Measurements from ENCODE around the gene PTPRE.

The PTPRE gene

DNA sequence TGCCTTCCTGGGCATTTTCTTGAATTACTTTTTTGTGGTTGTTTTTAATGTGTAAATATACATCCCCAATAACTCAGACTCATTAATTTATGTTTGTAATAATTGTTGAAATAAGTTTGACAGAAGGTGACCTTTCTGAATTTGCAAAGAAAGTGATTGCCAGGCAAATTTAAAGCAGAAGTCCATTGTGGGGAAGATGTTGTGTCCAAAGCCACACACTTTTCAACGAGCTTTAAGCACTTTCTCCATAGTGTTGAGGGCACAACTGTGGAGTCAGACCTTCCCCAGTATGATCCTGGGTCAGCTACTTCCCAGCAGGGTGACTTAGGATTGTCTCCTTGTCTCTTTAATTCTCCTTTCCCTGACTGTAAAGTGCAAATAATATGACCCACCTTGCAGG lies 52.5 kb downstream of the PTPRE start:
- no peak for DNase-seq

DNA sequence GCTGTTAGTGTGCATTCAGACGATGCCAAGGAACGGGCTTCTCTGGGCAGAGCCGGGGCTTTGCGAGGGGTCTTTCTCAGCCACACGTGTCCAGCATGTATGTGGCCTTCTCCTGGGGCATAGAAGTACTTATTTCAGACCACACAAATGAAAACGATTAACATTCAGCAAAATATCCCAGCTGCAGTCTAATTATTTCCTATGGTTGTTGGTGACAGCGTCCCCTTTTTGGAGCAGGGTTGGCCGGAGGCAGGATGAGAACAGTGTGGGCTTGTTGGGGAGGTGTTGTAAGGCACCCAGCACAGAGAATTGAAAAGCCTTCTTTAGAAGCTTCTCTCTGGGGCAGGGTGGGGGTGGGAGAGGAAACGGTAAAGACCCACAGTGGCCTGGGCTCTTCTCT lies 54.2 kb downstream of the PTPRE start:
- no peak for DNase-seq

DNA sequence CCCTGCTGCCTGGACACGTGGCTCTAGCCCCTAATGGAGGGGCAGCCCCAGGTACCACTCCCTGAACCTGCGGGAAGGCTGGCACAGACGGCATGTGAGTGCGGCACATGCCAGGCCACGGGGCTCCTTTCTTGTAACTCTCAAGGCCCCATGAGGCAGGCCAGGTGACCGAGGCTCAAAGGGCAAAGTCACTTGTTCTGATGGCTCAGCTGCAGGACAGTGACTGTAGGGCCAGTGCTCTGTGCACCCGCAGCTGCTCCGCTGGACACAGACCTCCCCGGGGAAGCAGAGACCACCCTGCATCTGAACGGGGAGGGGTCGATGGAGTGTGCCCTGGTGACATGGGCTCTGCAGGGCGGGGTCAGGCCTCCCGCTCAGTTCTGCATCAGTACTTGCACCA lies 55.3 kb downstream of the PTPRE start:
- no peak for DNase-seq

DNA sequence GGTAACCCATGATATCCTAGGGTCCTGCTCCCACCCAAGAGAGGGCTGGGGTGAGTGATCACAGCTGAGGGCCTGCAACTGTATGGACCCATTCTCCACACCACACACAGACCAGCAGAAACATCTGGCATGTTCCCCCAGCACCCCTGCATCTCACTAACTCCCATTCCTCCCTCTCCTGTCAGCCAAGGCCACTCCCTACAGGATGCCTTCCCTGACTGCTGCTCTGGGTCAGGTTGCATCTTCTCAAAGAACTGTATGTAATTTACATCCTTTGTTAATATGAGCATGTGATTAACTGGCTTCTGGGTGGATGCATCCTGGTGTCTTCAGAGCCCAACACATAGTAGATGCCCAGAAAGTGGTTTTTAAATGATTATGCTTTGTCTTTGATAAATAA lies 56.2 kb downstream of the PTPRE start:
- no peak for DNase-seq

DNA sequence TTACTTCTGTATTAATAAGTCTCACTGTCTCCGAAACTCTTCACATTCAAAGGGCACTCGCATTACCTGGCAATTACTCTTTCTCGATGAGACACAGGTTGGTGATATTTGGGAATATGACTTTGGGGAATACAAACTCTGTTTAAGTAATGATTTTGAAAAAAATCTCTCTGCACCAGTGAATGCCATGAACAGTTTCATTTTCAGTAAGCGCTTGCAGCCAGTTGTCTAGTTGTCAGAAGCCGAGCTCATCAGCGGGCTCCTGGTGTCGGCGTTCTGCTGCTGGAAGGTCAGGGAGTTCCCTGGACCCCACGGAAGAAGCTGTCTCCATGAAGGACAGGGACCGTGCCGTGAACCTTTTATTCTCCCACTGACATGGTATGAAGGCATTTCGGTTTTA lies 57.7 kb downstream of the PTPRE start:
- DNase-seq = no peak

DNA sequence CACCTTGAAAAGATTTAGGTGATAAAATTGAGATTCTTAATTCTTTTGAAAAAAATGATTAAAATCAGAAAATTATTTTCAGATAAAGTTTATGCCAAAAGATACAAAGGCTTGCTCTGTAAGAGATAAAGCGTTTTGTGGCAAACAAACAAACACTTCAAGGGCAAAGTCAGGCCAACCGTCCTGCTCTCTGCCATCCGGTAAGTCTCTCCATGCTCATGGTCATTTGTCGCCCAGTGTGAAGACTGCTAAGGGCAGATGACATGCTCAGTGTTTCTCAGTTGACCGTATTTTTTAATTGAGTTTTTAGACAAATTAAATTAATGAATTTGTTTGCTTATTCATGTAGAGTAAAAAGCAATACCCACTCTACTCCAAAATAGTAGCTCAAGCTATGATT lies 60.0 kb downstream of the PTPRE start:
- DNase-seq = no peak

DNA sequence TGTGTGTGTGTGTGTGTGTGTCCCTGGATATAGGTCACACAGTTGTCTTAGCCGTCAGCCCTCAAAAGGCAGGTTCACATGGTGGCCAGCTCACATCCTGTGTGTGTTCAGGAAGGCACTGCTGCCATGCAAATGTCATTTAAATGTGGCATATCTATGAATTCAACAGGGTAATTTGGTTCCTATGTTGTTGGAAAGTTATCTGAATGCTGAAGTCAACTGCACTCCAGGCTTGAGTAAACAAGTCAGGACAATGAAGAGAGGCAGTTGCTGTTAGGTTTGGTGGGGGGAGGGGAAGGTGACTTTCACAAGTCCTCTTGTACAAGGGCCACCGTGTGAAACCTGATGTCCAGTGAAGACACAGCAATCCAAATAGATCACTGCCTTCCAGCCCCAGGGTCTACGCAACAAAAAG lies 61.1 kb downstream of the PTPRE start:
- no peak for DNase-seq

DNA sequence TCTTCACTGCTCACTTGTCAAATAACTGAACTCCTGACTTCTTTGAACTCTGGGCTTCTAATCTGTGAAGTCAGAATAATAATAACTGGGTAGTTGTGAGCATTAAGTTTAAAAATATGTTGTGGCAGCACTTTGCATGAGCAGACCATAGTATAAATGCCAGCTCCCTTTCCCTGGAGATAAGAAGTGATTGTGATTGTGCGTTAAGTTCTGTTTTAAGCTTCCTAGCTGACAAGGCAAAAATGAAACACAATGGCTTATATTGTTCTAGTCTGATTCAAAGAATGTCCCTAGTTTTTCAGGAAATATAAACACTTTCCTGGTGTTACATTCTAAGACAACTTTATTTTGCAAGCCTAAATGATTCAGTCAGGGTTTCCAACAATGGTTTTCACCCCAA lies 61.8 kb downstream of the PTPRE start:
- DNase-seq = no peak

DNA sequence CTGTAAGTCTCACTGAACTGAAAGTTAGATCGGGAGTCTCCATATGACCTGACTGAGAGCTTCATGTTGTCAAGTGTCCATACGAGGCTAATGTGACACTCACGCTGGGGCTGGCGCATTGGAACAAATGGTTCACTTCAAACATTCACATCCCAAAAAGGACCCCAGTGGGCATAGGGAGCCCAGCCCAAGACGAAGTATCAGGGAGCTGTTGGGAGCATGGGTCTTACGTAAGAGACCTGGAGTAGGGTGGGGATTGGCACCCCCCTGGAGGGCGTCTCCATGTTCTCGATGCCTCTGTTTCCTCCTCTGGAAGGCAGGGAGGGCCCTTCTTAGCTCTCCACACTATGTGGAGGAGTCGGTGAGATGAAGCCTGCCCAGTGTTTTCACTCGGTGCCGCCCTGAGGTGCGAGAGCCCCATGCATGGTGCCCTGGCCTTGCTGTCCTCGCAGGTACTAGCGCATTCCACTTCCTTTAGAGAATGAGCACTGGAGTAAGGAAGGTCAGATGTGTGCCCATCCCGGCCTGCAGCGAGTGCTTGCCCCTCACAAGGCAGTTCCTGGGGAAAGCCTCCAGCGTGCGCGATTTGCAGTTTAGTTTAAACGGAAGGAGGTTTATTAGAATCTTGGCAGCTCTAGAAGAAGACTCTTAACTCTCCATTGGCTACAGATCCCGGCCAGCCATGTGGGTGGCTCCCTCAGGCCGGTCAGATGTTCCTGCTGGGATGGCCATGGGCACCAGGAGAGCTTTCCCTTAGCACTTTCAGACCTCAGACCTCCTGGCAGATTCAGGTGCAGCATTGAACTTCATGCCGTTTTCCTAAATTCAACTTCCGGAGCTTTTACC lies 64.4 kb downstream of the PTPRE start:
- no peak for DNase-seq

DNA sequence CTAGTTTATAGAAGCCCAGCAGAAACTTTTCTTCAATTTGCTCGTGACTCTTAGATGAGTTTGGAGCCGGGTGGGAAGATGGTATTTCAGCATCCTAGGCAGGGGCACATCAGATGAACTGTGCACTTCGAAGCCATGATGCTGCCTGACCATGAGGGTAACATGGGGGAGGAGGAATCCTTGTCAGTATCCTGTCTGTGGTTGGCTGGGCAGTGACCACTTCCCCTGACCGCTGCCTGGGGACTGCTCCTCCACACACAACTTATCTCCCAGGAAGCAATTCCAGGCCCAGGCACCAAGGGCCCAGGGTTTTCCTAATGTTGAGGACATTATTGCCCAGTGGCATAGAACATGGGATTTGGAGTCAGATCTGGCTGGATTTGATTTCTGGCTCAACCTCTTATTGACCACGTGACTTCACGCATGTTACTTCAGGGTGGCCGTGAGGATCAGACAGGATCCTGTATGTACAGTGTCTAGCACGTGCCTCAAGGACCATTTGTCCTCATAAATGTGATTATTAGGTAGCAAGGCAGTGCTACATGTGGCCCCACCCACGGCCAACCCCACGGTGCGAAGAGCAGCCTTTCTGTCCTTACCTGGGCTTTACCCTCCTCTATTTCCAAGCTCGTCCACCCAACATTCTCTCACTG lies 65.2 kb downstream of the PTPRE start:
- DNase-seq = no peak

DNA sequence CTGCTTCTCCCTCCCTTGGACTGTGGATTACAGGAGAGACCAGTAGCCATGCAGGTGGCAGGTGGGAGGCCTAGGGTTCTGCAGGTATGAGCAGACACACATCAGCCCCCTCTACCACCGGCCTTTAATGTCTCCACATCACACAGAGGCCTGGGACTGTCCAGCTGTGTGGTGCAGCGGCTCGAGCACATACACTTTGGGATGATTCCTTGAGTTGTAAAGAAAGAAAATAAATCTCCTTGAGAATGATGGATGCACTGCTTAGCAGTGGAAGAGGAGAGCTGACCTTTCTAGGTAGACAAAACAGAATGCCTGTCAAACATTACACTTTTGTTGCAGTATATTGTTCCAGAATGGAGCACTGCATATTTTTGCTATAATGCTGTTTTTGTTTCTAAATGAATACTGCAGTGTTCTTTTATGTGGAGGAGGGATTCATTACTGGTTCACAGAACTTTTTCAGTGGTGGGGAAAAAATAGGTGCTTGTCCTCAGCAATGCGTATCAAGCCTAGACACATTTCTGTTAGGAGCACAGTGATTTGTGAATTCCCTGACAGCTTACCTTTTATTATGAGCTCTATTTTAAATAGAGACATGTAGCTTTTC lies 66.0 kb downstream of the PTPRE start:
- no peak for DNase-seq

DNA sequence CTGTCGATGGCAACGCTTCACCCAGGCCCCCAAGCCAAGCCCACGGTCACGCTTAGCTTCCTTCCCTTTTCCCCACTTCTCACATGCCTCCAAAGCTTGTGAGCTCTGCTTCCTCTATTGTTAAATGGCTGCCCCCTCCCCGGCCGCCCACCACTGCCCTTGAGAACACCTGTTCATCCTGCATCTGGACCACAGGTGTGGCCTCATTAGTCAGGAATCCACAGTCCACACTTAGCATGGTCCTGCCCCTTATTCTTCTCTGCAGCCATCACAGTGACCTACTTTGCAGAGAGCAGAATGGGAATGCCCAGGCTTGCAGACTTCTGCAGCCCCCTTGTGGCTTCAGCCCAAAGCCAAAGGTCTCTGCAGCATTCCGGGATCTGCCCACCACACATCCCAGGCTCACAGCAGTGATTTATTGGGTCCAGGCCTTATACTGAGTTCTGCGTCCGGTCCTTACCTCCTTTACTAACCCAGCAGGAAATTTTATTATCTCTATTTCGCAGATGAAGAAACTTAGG lies 66.9 kb downstream of the PTPRE start:
- DNase-seq = no peak

DNA sequence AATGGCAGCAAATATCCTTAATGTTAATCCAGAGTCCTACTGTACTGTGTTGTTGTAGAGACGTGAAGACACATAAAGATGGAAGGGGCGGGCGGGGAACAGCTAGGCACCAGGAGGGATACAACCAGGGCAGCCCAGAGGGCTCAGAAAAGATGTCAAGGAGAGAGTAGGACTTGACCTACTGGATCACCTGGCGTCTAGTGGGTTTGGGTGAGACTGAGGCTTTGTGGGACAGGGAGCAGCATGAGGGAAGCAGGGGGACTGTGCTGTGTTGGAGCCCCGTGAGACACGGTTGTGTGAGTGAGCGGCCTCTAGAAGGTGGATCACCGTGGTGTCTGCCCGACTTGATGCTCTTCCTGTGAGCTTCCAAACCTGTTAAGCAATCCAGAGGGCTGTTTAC lies 68.0 kb downstream of the PTPRE start:
- no peak for DNase-seq

DNA sequence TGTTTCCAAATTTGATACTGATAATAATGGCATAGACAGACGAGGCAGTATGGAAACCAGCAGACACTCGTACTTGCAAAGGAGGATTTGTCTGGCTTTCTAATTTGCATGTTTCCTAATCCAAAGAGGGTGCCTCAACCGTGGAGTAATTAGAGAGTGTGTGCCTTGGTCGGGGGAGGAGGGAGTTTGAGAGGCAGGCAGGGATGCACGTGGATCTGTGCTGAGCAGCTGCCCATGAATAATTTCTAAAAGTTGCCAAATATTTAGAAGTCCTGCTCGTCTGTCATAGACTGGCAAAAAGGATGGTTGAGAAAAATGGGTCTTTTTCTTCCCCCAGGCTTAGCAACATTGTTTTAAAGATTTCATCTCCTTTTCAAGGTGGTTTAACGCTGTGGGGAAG lies 69.4 kb downstream of the PTPRE start:
- DNase-seq = no peak

DNA sequence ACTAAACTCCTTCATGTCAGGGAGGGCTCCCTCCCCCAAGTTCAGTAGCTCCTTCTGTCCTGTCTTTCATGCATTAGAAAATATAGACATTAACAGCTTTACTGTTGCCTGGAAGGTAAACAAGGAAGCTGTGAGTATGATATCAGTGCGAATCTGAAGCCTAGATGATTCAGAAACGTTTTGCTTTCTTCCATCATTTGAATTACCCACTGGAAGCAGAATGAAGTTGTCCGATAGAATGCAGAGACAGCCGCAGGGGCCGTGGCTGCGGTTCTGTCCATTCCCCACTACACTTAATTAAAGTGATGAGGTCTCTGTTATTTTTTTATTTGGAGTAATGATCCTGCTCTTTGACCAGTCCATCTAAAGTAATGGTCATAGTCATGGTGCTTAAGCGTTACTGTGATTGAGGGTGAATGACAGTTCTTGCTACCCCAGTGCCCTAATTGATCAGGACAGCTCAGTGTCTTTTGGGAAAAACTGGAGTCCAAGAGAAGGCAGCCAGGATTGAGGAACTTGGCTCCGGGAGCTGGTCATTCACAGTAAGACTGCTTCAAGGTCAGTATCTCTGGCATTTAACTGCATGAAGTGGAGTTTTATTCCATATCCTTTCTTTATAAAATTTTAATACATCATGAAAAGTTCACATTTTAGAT lies 69.9 kb downstream of the PTPRE start:
- no peak for DNase-seq

DNA sequence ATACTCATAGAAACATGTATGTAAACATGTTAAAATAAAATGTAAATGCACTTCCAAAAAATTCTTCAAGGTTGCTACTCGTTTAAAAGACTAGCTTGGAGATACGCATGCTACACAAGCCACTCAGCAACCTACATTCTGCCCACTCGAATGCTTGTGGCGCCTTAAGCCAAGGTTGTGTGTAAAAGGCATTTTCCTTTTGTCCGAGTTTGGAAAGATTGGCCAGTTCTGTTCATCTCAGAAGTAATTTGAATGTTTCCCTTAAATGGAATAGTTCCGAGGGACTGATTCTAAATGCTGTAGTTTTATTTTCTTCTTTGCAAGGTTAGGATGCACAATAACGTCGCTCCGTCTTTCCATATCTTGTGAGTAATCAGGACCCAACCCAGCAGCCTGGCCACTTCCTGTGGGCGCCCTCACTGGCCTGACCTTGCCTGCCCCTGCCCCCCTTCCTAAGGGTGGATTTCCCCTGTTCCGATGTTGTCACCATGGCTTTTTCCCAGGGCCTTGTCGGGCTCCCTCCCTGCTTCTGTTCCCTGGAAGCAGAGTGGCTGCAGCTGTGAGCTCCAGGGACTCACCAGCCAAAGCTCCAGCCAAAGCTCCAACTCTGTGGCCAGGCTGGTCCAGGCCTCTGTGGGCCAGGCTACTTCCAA lies 70.6 kb downstream of the PTPRE start:
- peak; percentile 67 for DNase-seq

DNA sequence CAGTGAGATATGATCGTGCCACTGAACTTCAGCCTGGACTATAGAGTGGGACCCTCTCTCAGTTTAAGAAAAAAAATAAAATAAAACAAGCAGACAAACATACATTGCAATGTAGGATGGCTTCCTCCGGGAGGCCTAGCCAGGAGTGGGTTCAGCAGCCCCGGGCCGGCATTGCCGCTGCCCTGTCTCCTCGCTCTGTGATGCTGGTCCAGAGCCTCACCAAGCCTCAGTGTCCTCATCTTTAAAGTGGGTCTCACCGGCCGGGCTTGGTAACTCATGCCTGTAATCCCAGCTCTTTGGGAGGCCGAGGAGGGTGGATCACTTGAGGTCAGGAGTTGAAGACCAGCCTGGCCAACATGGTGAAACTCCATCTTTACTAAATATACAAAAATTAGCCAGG lies 71.6 kb downstream of the PTPRE start:
- DNase-seq = no peak

DNA sequence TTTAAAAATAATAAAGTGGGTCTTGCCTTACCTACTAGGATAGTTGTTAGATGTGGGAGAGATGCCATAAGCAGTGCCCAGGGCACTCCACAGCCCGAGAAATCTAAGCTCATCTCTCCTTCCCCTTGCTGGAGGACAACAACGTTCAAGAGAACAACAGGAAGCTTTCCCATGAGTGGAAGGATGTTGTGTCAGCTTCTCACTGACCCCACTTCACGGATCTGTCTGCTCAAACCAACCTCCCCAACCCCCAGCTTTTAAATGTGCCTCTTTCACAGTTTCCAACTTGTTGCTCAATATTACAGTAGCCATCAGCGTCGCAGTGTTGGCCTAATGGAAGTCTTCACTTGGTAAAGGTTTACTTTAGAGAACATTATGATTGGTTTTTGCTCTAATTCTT lies 72.1 kb downstream of the PTPRE start:
- no peak for DNase-seq

DNA sequence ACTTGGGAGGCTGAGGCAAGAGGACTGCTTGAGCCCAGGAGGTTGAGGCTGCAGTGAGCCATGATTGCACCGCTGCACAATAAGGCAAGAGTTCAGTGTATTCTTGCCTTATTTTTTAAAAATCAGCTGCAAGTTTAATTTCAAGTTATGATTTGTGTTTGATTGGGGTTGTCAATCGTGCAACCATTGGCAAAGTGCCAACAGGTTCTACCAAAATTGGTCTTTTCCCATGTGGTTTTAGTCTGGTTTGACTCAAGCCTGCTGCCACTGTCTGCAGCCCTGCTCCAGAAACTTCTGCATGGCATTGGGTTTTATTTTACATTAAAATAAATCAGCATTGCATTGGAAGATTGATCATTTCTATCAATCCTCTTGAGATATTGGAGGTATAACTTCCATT lies 72.7 kb downstream of the PTPRE start:
- DNase-seq = no peak

DNA sequence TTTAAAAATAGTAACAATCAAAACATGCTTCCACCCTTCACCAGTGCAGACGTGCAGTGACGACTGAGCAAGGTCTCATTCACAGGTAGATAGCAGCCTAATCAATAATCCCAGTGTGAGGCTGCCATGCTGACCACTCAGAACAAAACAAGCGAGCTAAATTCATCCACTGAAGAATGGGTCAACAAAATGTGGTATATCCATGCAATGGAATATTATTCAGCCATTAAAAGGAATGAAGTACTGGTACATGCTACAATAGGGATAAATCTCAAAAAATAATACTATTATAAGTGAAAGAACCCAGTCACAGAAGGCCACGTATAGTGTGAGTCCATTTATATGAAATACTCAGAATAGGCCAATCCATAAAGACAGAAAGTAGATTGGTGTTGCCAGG lies 74.0 kb downstream of the PTPRE start:
- no peak for DNase-seq

DNA sequence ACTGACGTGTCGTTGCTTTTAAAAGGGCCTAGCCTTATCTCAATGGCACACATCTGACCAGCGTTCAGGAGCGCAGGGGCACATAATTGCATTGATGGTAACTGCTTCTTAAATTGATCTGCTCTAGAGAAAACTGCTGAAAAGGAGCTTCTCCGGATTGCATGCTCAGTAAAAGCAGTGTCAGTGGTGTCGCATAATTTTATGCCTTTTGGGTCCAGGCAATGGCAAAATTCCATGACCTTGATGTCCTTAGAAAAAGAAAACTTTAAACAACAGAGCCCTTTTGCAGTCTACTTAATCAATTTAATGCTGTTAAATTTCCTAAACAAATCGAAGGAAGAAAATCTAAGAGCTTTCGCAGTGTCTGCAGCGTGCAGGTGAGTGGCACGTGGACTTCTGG lies 75.7 kb downstream of the PTPRE start:
- DNase-seq = peak; percentile 34

DNA sequence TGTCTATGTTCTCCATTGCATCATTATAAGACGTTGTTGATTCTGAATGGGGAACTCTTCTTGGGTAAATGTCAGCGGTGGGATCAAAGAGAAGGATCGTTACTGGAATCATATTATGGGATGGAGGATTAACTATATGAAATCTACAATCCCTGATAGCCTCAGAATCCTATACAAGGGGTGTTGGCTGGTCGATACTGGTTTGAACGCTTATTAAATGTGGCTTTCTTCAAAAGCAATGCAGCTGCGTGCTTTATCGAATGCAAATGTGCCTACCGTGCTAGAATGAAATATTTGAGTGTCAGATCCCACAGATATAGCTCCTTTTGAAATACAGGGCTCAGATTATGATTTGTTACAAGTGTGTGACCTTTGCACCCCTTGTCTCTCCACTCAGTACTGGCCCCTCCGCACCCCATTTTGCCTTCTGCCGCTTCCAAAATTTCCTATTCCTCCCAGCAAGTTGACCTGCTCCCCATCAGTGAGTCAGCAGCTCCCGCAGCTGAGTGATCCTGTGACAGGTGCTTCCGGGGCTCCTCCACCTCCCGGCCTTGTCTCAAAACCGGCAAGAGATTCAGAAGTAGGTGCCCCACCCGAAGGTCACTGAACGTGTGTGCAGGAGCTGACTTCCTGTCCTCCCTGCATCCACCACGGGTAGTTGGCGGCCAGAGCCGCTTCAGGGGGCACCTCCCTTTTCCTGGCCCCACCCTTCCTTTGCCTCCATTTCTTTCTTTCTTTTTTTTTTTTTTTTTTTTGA lies 76.6 kb downstream of the PTPRE start:
- DNase-seq = no peak
